Measurements from ENCODE around the gene CYP2B6.
"Not testable (repeated sequence)": the region's sequence is repeated elsewhere in the genome, so short reads cannot be mapped to it uniquely, and the experiment has no call there.

The CYP2B6 gene

DNA sequence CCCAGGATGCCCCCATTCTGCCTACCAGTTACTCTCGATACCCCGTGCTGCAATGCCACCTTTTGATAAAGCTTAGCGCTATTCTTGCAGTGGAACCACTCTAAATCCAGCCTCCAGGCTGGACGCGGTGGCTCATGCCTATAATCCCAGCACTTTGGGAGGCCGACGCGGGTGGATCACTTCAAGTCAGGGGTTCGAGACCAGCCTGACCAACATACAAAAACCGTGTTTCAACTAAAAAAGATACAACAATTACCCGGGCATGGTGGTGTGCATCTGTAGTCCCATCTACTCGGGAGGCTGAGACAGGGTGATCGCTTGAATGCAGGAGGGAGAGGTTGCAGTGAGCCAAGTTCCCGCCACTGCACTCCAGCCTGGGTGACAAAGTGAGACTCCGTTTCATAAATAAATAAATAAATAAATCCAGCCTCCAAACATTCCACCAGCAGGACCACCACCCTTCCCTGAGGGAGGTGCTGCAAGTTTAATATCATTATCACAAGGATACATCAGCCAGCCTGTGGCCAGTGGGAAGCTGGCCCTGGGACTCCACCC is 27.7 kb downstream of the CYP2B6 start:
- H3K9me3 ChIP-seq (ENCODE audit: low read length) = no peaks in the 10 kb centered on the region

DNA sequence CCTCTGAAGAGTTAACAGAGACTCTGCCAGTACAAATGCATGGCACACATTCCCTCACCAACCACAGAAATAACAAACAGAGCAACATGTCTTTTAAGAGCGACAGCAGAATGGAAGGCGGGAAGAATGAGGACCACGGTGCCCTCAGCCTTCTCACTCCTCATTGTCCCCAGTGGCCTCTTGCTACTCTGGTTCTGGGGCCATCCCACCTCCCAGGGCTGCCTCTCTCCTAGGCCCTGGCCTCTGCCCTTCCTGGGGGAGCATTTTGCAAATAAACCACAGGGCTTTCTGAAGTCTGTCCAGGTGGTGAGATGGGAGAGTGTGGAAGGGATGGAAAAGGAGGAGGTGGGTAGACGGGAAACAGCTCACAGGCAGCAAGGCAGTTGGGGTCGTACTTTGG is 28.3 kb downstream of the CYP2B6 start:
- H3K27me3 ChIP-seq (ENCODE audit: control insufficient read depth in 1 of 2, insufficient read depth in 2 of 2, low read length in 2 of 2) = peaks cover 0 to 4% of the 10 kb centered on the region in 2 donors
- no peak overlapping the region for H3K27ac ChIP-seq (ENCODE audit: low read depth, low read length)
- no peak overlapping the region for H3K4me3 ChIP-seq (ENCODE audit: low read depth in 1 of 2, low read length in 2 of 2)
- no peak overlapping the region for H3K9ac ChIP-seq (ENCODE audit: low read length)
- no peaks in the 10 kb centered on the region for H3K4me1 ChIP-seq (ENCODE audit: insufficient read depth, low read length)
- no peaks in the 10 kb centered on the region for H3K36me3 ChIP-seq (ENCODE audit: insufficient read depth, low read length)
- H3K9me3 ChIP-seq (ENCODE audit: low read length) = no peaks in the 10 kb centered on the region

More for the DNA sequence above, 27.7 kb downstream of the CYP2B6 start:
- Histone ChIP-seq H3K27ac (ENCODE audit: low read depth, low read length) (no peak overlapping the region), H3K4me1 (ENCODE audit: insufficient read depth, low read length) (no peaks in the 10 kb centered on the region), H3K27me3 (ENCODE audit: control insufficient read depth in 1 of 2, insufficient read depth in 2 of 2, low read length in 2 of 2) (peaks cover 0 to 4% of the 10 kb centered on the region in 2 donors), H3K4me3 (ENCODE audit: low read depth in 1 of 2, low read length in 2 of 2) (no peak overlapping the region), H3K9ac (ENCODE audit: low read length) (no peak overlapping the region), H3K36me3 (ENCODE audit: insufficient read depth, low read length) (no peaks in the 10 kb centered on the region)

DNA sequence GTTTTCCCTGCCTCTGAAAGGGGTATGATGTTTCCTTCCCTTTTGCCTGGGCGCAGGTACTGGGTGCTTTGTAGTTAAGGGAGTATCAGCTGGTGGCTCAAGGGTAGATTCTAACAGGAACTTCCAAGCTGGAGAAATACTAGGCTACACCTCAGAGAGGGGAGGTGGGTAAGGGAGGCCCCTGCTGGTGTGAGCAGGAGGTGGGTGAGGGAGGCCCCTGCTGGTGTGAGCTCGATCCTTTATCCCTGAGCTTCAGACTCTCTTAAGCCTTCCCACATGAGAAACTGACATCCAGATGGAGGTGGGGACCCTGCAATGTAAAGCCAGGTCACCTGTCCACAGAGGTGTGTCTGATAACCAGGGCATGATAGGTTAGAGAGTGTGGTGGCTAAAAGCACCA is 32.1 kb downstream of the CYP2B6 start:
- Histone ChIP-seq H3K9me3 (ENCODE audit: low read length) (no peaks in the 10 kb centered on the region), H3K27ac (ENCODE audit: low read depth, low read length) (no peak overlapping the region), H3K27me3 (ENCODE audit: control insufficient read depth in 1 of 2, insufficient read depth in 2 of 2, low read length in 2 of 2) (peaks cover 4 to 10% of the 10 kb centered on the region in 2 donors)

DNA sequence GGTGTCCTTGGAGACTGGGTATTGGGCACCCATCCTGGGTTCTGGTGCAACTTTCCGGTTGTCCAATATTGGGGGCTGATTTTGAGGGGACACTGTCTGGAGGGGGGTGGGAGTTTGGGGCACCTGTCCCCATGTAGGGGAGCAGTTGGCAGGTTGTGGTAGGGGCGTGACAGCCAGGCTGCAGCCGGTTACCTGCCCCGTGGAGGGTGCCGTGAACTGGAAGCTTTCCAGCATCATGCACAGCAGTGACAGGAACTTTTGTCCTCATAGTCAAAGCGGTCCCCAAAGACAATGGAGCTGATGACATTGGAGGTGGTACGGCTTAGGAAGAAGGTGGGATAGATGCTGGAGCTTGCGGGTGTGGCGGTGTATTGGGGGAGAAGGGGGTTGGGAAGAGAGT is 34.3 kb downstream of the CYP2B6 start:
- H3K27me3 ChIP-seq (ENCODE audit: control insufficient read depth in 1 of 2, insufficient read depth in 2 of 2, low read length in 2 of 2) = peaks cover 4 to 10% of the 10 kb centered on the region in 2 donors

More for the DNA sequence above, 32.1 kb downstream of the CYP2B6 start:
- H3K9ac ChIP-seq (ENCODE audit: low read length) = no peak overlapping the region
- no peak overlapping the region for H3K4me3 ChIP-seq (ENCODE audit: low read depth in 1 of 2, low read length in 2 of 2)
- H3K4me1 ChIP-seq (ENCODE audit: insufficient read depth, low read length) = no peaks in the 10 kb centered on the region
- H3K36me3 ChIP-seq (ENCODE audit: insufficient read depth, low read length) = no peaks in the 10 kb centered on the region

DNA sequence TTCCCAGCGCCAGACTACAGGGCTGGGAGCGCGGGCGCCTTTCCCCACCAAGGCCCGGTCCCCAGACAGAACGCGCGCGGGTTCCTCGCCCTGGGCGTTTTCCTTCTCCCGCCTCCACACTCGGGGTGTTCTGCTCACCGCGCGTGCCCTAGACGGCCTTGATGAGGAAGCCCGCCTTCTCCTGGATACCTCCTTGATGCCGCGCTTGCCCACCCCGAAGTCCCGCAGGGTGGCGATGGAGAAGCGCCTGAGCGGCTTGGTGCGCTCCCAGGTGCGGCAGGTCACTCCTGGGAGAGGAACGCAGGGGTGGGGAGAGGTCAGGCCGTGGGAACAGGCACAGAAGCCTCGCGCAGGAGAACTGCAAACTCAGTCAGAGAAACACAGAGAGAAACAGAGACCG is 34.8 kb downstream of the CYP2B6 start:
- Histone ChIP-seq H3K4me1 (ENCODE audit: insufficient read depth, low read length) (no peaks in the 10 kb centered on the region), H3K27ac (ENCODE audit: low read depth, low read length) (no peak overlapping the region), H3K27me3 (ENCODE audit: control insufficient read depth in 1 of 2, insufficient read depth in 2 of 2, low read length in 2 of 2) (peaks cover 4 to 10% of the 10 kb centered on the region in 2 donors), H3K36me3 (ENCODE audit: insufficient read depth, low read length) (no peaks in the 10 kb centered on the region), H3K9ac (ENCODE audit: low read length) (no peak overlapping the region), H3K4me3 (ENCODE audit: low read depth in 1 of 2, low read length in 2 of 2) (no peak overlapping the region), H3K9me3 (ENCODE audit: low read length) (no peaks in the 10 kb centered on the region)

More for the DNA sequence above, 34.3 kb downstream of the CYP2B6 start:
- H3K9me3 ChIP-seq (ENCODE audit: low read length) = no peaks in the 10 kb centered on the region
- H3K9ac ChIP-seq (ENCODE audit: low read length) = no peak overlapping the region
- no peaks in the 10 kb centered on the region for H3K36me3 ChIP-seq (ENCODE audit: insufficient read depth, low read length)
- no peaks in the 10 kb centered on the region for H3K4me1 ChIP-seq (ENCODE audit: insufficient read depth, low read length)
- H3K4me3 ChIP-seq (ENCODE audit: low read depth in 1 of 2, low read length in 2 of 2) = no peak overlapping the region
- H3K27ac ChIP-seq (ENCODE audit: low read depth, low read length) = no peak overlapping the region

DNA sequence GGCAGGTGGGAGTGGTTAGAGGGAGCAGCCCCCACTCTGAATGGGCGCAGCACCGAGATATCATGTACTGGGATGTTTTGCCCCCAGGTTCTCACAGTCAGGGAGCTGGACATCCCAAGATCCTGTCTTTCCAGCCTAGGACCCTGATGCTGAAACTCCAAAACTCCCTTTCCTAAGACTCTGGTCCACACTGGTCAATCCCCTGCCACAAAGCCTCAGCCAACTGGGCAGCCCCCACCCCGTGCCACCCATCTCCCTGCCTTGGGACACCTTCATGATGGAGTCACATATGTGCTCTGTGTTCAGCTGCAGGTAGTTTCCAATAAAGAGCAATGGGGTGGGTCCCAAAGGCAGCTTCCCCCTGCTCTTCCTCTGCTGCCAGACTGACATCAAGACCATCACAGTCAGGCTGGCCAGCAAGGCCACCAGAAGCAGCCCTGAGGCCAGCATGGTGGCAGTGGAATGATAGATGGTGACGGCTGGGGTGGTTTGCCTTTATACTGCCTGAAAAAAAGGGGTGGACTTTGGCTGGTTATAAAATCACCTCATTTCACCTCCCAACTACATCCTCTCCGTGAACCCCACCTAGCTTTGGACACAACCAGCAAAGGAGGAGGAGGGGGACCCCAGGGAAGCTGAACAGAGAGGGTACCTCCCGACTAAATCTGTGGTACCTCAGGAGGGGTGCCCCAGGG is 36.3 kb downstream of the CYP2B6 start:
- Histone ChIP-seq H3K4me1 (ENCODE audit: insufficient read depth, low read length) (no peaks in the 10 kb centered on the region), H3K9me3 (ENCODE audit: low read length) (no peaks in the 10 kb centered on the region), H3K9ac (ENCODE audit: low read length) (no peak overlapping the region), H3K27me3 (ENCODE audit: control insufficient read depth in 1 of 2, insufficient read depth in 2 of 2, low read length in 2 of 2) (peaks cover 0 to 10% of the 10 kb centered on the region in 2 donors), H3K36me3 (ENCODE audit: insufficient read depth, low read length) (no peaks in the 10 kb centered on the region), H3K27ac (ENCODE audit: low read depth, low read length) (no peak overlapping the region), H3K4me3 (ENCODE audit: low read depth in 1 of 2, low read length in 2 of 2) (no peak overlapping the region)

DNA sequence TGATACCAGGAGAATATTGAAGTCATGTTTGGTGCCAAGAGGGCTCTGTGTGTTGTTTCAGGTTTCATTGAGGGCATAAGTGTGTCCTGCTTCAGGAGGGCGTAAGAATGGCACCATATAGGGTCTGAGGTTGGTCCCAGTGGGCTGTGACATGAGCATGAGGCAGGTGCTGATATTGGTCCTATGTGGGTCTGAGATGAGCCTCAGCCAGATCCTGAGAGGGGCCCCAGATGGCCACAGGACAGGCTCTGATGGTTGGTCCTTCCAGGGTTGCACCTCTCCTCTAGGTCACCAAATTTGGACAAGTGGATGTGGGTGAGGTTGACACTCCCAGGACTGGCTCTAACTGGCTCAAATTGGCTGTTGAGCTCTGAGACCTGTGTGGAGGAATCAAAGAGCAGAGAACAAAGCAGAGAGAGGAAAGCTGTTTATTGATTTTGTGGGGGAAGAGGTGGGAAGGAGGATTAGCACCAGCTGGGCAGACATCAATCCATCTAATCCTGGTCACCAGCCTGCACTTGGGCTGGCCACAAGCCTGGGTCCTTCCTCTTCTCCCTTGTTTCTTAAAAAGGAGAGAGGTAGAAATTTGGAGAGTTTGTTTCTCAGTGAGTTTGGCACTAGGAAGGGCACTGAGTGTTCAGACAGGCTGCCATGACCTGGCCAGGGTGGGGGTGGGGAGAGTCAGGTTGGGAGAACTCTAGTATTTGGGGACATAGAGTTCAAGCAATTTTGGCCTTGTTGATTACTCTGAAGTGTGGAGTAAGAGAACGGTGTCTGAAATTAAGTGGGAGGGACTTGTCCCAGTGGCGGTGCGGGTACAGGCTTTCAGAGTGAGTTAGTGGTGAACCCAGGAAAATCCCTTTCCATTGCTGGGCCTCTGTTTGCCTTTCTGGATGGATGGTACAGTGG is 38.7 kb downstream of the CYP2B6 start:
- Histone ChIP-seq H3K9ac (ENCODE audit: low read length) (no peak overlapping the region), H3K9me3 (ENCODE audit: low read length) (no peaks in the 10 kb centered on the region), H3K4me3 (ENCODE audit: low read depth in 1 of 2, low read length in 2 of 2) (no peak overlapping the region), H3K4me1 (ENCODE audit: insufficient read depth, low read length) (no peaks in the 10 kb centered on the region), H3K27me3 (ENCODE audit: control insufficient read depth in 1 of 2, insufficient read depth in 2 of 2, low read length in 2 of 2) (peaks cover 0 to 8% of the 10 kb centered on the region in 2 donors), H3K36me3 (ENCODE audit: insufficient read depth, low read length) (no peaks in the 10 kb centered on the region), H3K27ac (ENCODE audit: low read depth, low read length) (no peak overlapping the region)

DNA sequence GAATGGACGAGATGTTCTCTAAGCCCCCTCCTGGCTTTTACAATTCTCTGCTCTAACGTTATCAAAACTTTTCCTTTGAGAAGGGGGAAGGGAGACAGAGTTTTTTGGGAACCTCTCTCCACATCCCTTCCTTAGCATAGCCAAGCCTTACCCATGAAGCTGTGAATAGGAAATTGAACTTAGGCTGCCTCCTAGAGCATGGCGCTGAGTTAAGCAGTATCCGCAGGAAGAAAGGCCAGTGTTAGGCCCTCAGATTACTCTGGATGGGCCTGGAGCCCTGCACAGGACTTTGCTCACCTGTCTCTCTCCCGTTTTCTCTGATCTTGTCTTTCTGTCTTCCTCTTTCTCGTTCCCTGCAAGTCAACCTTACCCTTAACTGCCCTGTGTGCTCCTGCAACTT is 39.6 kb downstream of the CYP2B6 start:
- Histone ChIP-seq H3K27ac (ENCODE audit: low read depth, low read length) (no peak overlapping the region), H3K9ac (ENCODE audit: low read length) (no peak overlapping the region), H3K36me3 (ENCODE audit: insufficient read depth, low read length) (no peaks in the 10 kb centered on the region), H3K4me1 (ENCODE audit: insufficient read depth, low read length) (no peaks in the 10 kb centered on the region), H3K27me3 (ENCODE audit: control insufficient read depth in 1 of 2, insufficient read depth in 2 of 2, low read length in 2 of 2) (peaks cover 0 to 5% of the 10 kb centered on the region in 2 donors), H3K4me3 (ENCODE audit: low read depth in 1 of 2, low read length in 2 of 2) (no peak overlapping the region), H3K9me3 (ENCODE audit: low read length) (no peaks in the 10 kb centered on the region)

DNA sequence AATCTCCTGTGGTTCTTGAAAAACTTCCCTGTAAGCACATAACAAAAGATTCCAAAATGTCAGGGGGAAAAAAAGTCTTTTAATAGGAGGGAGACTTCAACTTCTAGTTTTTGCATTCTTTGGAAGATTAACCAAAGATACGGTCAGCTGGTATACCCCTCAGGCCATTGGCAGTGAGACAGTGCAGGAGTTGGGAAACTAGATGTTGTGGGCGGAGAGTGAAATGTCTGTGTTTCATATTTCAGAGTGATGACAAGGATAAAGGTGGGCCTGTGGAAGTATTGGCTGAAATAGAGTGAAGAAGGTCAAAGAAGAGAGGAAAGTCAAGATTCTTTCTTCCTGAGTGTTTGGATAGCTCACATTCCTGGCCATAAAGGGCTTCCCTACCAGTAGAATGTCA is 40.8 kb downstream of the CYP2B6 start:
- no peaks in the 10 kb centered on the region for H3K36me3 ChIP-seq (ENCODE audit: insufficient read depth, low read length)
- no peaks in the 10 kb centered on the region for H3K27me3 ChIP-seq (ENCODE audit: control insufficient read depth in 1 of 2, insufficient read depth in 2 of 2, low read length in 2 of 2)
- no peak overlapping the region for H3K9ac ChIP-seq (ENCODE audit: low read length)
- no peak overlapping the region for H3K27ac ChIP-seq (ENCODE audit: low read depth, low read length)
- no peaks in the 10 kb centered on the region for H3K9me3 ChIP-seq (ENCODE audit: low read length)
- no peak overlapping the region for H3K4me3 ChIP-seq (ENCODE audit: low read depth in 1 of 2, low read length in 2 of 2)
- H3K4me1 ChIP-seq (ENCODE audit: insufficient read depth, low read length) = no peaks in the 10 kb centered on the region

DNA sequence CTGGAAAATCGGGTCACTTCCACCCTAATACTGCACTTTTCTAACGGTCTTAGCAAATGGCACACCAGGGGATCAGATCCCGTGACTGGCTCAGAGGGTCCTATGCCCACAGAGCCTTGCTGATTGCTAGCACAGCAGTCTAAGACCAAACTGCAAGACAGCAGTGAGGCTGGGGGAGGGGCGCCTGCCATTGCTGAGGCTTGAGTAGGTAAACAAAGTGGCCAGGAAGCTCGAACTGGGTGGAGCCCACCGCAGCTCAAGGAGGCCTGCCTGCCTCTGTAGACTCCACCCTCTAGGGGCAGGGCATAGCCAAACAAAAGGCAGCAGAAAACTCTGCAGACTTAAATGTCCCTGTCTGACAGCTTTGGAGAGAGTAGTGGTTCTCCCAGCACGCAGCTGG is 42.2 kb downstream of the CYP2B6 start:
- H3K27ac ChIP-seq (ENCODE audit: low read depth, low read length); H3K4me3 ChIP-seq (ENCODE audit: low read depth in 1 of 2, low read length in 2 of 2); H3K4me1 ChIP-seq (ENCODE audit: insufficient read depth, low read length); H3K9ac ChIP-seq (ENCODE audit: low read length); H3K9me3 ChIP-seq (ENCODE audit: low read length); H3K27me3 ChIP-seq (ENCODE audit: control insufficient read depth in 1 of 2, insufficient read depth in 2 of 2, low read length in 2 of 2); H3K36me3 ChIP-seq (ENCODE audit: insufficient read depth, low read length): not testable (repeated sequence)

DNA sequence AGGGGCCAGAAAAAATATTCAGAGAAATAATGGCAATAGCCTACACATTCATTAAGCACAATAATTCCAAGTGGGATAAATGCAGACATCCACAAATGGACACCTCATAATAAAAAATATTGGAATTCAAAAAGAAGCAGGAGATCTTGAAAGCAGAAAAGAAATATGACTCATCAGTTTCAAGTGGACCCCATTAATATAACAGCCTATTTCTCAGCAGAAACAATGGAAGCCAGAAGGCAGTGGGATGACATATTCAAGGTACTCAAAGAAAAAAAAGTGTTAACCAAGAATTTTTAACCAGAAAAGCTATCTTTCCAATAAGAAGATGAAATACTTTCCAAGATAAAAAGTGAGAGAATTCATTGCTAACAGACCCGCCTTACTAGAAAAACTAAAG is 48.7 kb downstream of the CYP2B6 start:
- Histone ChIP-seq H3K36me3 (ENCODE audit: insufficient read depth, low read length) (no peaks in the 10 kb centered on the region), H3K4me1 (ENCODE audit: insufficient read depth, low read length) (no peaks in the 10 kb centered on the region), H3K27me3 (ENCODE audit: control insufficient read depth in 1 of 2, insufficient read depth in 2 of 2, low read length in 2 of 2) (no peaks in the 10 kb centered on the region), H3K27ac (ENCODE audit: low read depth, low read length) (no peak overlapping the region), H3K9me3 (ENCODE audit: low read length) (no peaks in the 10 kb centered on the region), H3K4me3 (ENCODE audit: low read depth in 1 of 2, low read length in 2 of 2) (no peak overlapping the region), H3K9ac (ENCODE audit: low read length) (no peak overlapping the region)

Measured in muscle layer of colon (tissue), 2 donors.